Smooth muscle cell (in vitro differentiated cells): ENCODE measurements around the gene CGNL1. TPM values are rescaled to one million over a fixed set of nuclear protein-coding genes. Genes with fewer than 3 reads are reported as not detected.

Experiments
- DNase-seq: peaks from one replicate; lab custom pipeline; 2025; ENCODE audit not compliant: unreplicated experiment; lab: John Stamatoyannopoulos, UW
- H2AFZ ChIP-seq: fragments of 200-600 bp; sonication (generic); 2 replicates; pipeline ENCODE4 v1.6.0; 2016; ENCODE audit warnings: antibody characterized with exemption, low read depth, mild to moderate bottlenecking
- H3F3A ChIP-seq: fragments of 200-600 bp; sonication (generic); 2 replicates; pipeline ENCODE4 v1.6.0; 2017; ENCODE audit warnings: antibody characterized with exemption, low read depth
- H3K27ac ChIP-seq: fragments of 200-600 bp; sonication (generic); 2 replicates; pipeline ENCODE4 v1.5.1; 2016; ENCODE audit warnings: low read depth, mild to moderate bottlenecking
- H3K27me3 ChIP-seq: fragments of 200-600 bp; sonication (generic); 2 replicates; pipeline ENCODE4 v1.6.1; 2016; ENCODE audit warnings: low read depth, mild to moderate bottlenecking
- H3K36me3 ChIP-seq: fragments of 200-600 bp; sonication (generic); 2 replicates; pipeline ENCODE4 v1.5.1; 2016; ENCODE audit warnings: low read depth
- H3K4me1 ChIP-seq: fragments of 200-600 bp; sonication (generic); 2 replicates; pipeline ENCODE4 v1.5.1; 2016; ENCODE audit warnings: low read depth
- H3K4me2 ChIP-seq: fragments of 200-600 bp; sonication (generic); 2 replicates; pipeline ENCODE4 v1.6.0; 2016; ENCODE audit warnings: mild to moderate bottlenecking
- H3K4me3 ChIP-seq: fragments of 200-600 bp; sonication (generic); 2 replicates; pipeline ENCODE4 v1.5.1; 2016; ENCODE audit warnings: mild to moderate bottlenecking
- H3K79me2 ChIP-seq: fragments of 200-600 bp; sonication (generic); 2 replicates; pipeline ENCODE4 v1.6.0; 2016; ENCODE audit warnings: low read depth, mild to moderate bottlenecking
- H3K9ac ChIP-seq: fragments of 200-600 bp; sonication (generic); 2 replicates; pipeline ENCODE4 v1.6.0; 2016; ENCODE audit warnings: low read depth
- H3K9me3 ChIP-seq: fragments of 200-600 bp; sonication (generic); replicated peaks from 2 replicates; pipeline ENCODE4 v1.5.1; 2016; ENCODE audit warnings: low read depth
- H4K20me1 ChIP-seq: fragments of 200-600 bp; sonication (generic); 2 replicates; pipeline ENCODE4 v1.6.0; 2016; ENCODE audit warnings: low read depth
- CTCF ChIP-seq: fragments of 200-600 bp; sonication (generic); IDR thresholded peaks from 2 replicates; pipeline ENCODE4 v1.5.1; 2017; ENCODE audit warnings: borderline replicate concordance, mild to moderate bottlenecking, antibody characterized with exemption; ENCODE audit not compliant: insufficient read depth, poor library complexity, severe bottlenecking
- WGBS: methylation state at CpG from one replicate; pipeline ENCODE4 v1.1.7; 2016; ENCODE audit warnings: low lambda C conversion rate; 5-methylcytosine and 5-hydroxymethylcytosine counted together
- polyA plus RNA-seq: library from polyadenylated mRNA; unstranded; fragments of >200 nt; fragmentation: Nextera tagmentation; extraction: Ambion mirVana; gene quantifications from 2 replicates; pipeline ENCODE4 v1.2.1, GENCODE V29; 2016
- total RNA-seq: library from RNA; depleted of rRNA; stranded (reverse); fragments of >200 nt; gene quantifications from 2 replicates; pipeline ENCODE4 v1.2.3, GENCODE V29; 2014

CGNL1 gene
- total and polyA plus RNA-seq, 2 experiments from 2014 or later, result 4.2 to 9.5 TPM

GRCh38 chr15:57398336-57398735 is 22.0 kb downstream of the CGNL1 start:
- 93% methylated on average over 6 of the region's 6 CpGs for WGBS
- no peak overlapping the region for H2AFZ ChIP-seq
- no peaks in the 10 kb centered on the region for H3K36me3 ChIP-seq
- no peak for DNase-seq
- TF ChIP-seq CTCF, result no peak
- H3F3A ChIP-seq, result peaks cover 5% of the 10 kb centered on the region
- H4K20me1 ChIP-seq, result no peaks in the 10 kb centered on the region
- no peak overlapping the region for H3K4me2 ChIP-seq
- peaks cover 18% of the 10 kb centered on the region for H3K79me2 ChIP-seq
- no peaks in the 10 kb centered on the region for H3K27me3 ChIP-seq
- no peak overlapping the region for H3K9ac ChIP-seq
- no peak overlapping the region for H3K4me3 ChIP-seq
- no peak overlapping the region for H3K27ac ChIP-seq
- no peaks in the 10 kb centered on the region for H3K9me3 ChIP-seq
- no peaks in the 10 kb centered on the region for H3K4me1 ChIP-seq

GRCh38 chr15:57401546-57401945 is 25.2 kb downstream of the CGNL1 start:
- H3K27me3 ChIP-seq, result no peaks in the 10 kb centered on the region
- no peak for DNase-seq
- WGBS, result 97% methylated on average over 1 of the region's 1 CpG
- no peaks in the 10 kb centered on the region for H3F3A ChIP-seq
- no peak overlapping the region for H2AFZ ChIP-seq
- no peak overlapping the region for H3K27ac ChIP-seq
- no peak overlapping the region for H3K4me2 ChIP-seq
- H3K4me3 ChIP-seq, result no peak overlapping the region
- H3K4me1 ChIP-seq, result no peaks in the 10 kb centered on the region
- H3K9me3 ChIP-seq, result no peaks in the 10 kb centered on the region
- no peak overlapping the region for H3K9ac ChIP-seq
- H3K36me3 ChIP-seq, result no peaks in the 10 kb centered on the region
- TF ChIP-seq CTCF, result no peak
- H3K79me2 ChIP-seq, result peaks cover 17% of the 10 kb centered on the region
- no peaks in the 10 kb centered on the region for H4K20me1 ChIP-seq

GRCh38 chr15:57403017-57403416 is 26.7 kb downstream of the CGNL1 start:
- H3K4me1 ChIP-seq, result no peaks in the 10 kb centered on the region
- WGBS, result 63% methylated on average over 4 of the region's 4 CpGs
- no peak overlapping the region for H3K4me2 ChIP-seq
- no peak overlapping the region for H3K4me3 ChIP-seq
- H3K27me3 ChIP-seq, result no peaks in the 10 kb centered on the region
- H3F3A ChIP-seq, result no peaks in the 10 kb centered on the region
- H2AFZ ChIP-seq, result no peak overlapping the region
- H3K36me3 ChIP-seq, result no peaks in the 10 kb centered on the region
- TF ChIP-seq CTCF, result no peak
- no peak overlapping the region for H3K27ac ChIP-seq
- H3K9me3 ChIP-seq, result no peaks in the 10 kb centered on the region
- no peak for DNase-seq
- no peak overlapping the region for H3K9ac ChIP-seq
- peaks cover 13% of the 10 kb centered on the region for H3K79me2 ChIP-seq
- no peaks in the 10 kb centered on the region for H4K20me1 ChIP-seq

- no peak for TF ChIP-seq CTCF
- H3K9ac ChIP-seq, result no peak overlapping the region
- no peak overlapping the region for H3K27ac ChIP-seq
- no peaks in the 10 kb centered on the region for H3F3A ChIP-seq
- no peaks in the 10 kb centered on the region for H3K9me3 ChIP-seq
- peaks cover 13% of the 10 kb centered on the region for H3K79me2 ChIP-seq
- no peak for DNase-seq
- no peaks in the 10 kb centered on the region for H4K20me1 ChIP-seq
- H2AFZ ChIP-seq, result no peak overlapping the region
- WGBS, result 43% methylated on average over 5 of the region's 5 CpGs
- no peak overlapping the region for H3K4me3 ChIP-seq
- peak overlapping the region; percentile 30 for H3K4me2 ChIP-seq
- no peaks in the 10 kb centered on the region for H3K4me1 ChIP-seq
- H3K27me3 ChIP-seq, result no peaks in the 10 kb centered on the region
- no peaks in the 10 kb centered on the region for H3K36me3 ChIP-seq
Measured at GRCh38 chr15:57403566-57404325, 27.4 kb downstream of the CGNL1 start.
